Embryonic facial prominence (tissue), 1 donor: ENCODE measurements around the gene C17orf113.
"Not testable (repeated sequence)": the region's sequence is repeated elsewhere in the genome, so short reads cannot be mapped to it uniquely, and the experiment has no call there.

ENCODE experiments used
- DNase-seq: peaks from one replicate; pipeline ENCODE4 v3.0.0-alpha.2; 2016; ENCODE audit errors: extremely low spot score

Gene C17orf113

GRCh38 chr17:42042598-42043319 lies 7.6 kb downstream of the C17orf113 start:
- no peak for DNase-seq

GRCh38 chr17:42041619-42042018 lies 8.8 kb downstream of the C17orf113 start:
- no peak for DNase-seq

- DNase-seq, result no peak
Observed at GRCh38 chr17:42040818-42041217, 9.6 kb downstream of the C17orf113 start.

GRCh38 chr17:42039794-42040763 lies 10.3 kb downstream of the C17orf113 start:
- DNase-seq, result no peak

- no peak for DNase-seq
Observed at GRCh38 chr17:42038221-42038973, 12.0 kb downstream of the C17orf113 start.

- no peak for DNase-seq
Observed at GRCh38 chr17:42034059-42034458, 16.3 kb downstream of the C17orf113 start.

- no peak for DNase-seq
Observed at GRCh38 chr17:42031584-42031983, 18.8 kb downstream of the C17orf113 start.

GRCh38 chr17:42028791-42029127 lies 21.6 kb downstream of the C17orf113 start:
- DNase-seq, result no peak

- DNase-seq, result no peak
Observed at GRCh38 chr17:42027961-42028790, 22.2 kb downstream of the C17orf113 start.

- DNase-seq, result no peak
Observed at GRCh38 chr17:42027590-42027889, 22.9 kb downstream of the C17orf113 start.

GRCh38 chr17:42026857-42027589 lies 23.4 kb downstream of the C17orf113 start:
- DNase-seq, result no peak

- no peak for DNase-seq
Observed at GRCh38 chr17:42025936-42026335, 24.5 kb downstream of the C17orf113 start.

- no peak for DNase-seq
Observed at GRCh38 chr17:42025191-42025579, 25.2 kb downstream of the C17orf113 start.

- DNase-seq, result no peak
Observed at GRCh38 chr17:42023524-42024349, 26.7 kb downstream of the C17orf113 start.

GRCh38 chr17:42020845-42021244 lies 29.6 kb downstream of the C17orf113 start:
- not testable (repeated sequence) for DNase-seq

- DNase-seq, result peak; percentile 74
Observed at GRCh38 chr17:42019509-42020404, 30.6 kb downstream of the C17orf113 start, which contains the start of gene NKIRAS2. TSS of gene NKIRAS2 (plus strand) at chr17:42020090. CDS start at chr17:42021578, 1,488 bp downstream.

GRCh38 chr17:42018988-42019387 lies 31.4 kb downstream of the C17orf113 start:
- DNase-seq, result no peak

GRCh38 chr17:42018339-42018738 lies 32.1 kb downstream of the C17orf113 start:
- DNase-seq, result no peak

GRCh38 chr17:42017866-42018200 lies 32.6 kb downstream of the C17orf113 start:
- no peak for DNase-seq
